Pons (tissue), 1 donor: Measurements from ENCODE around the gene DEFB108B.
"Not testable (repeated sequence)": the region's sequence is repeated elsewhere in the genome, so short reads cannot be mapped to it uniquely, and the experiment has no call there.

ENCODE experiments used
- DNase-seq: peaks from one replicate; pipeline ENCODE4 v3.0.0-alpha.2; 2016; ENCODE audit warnings: low spot score

DEFB108B gene

DNA sequence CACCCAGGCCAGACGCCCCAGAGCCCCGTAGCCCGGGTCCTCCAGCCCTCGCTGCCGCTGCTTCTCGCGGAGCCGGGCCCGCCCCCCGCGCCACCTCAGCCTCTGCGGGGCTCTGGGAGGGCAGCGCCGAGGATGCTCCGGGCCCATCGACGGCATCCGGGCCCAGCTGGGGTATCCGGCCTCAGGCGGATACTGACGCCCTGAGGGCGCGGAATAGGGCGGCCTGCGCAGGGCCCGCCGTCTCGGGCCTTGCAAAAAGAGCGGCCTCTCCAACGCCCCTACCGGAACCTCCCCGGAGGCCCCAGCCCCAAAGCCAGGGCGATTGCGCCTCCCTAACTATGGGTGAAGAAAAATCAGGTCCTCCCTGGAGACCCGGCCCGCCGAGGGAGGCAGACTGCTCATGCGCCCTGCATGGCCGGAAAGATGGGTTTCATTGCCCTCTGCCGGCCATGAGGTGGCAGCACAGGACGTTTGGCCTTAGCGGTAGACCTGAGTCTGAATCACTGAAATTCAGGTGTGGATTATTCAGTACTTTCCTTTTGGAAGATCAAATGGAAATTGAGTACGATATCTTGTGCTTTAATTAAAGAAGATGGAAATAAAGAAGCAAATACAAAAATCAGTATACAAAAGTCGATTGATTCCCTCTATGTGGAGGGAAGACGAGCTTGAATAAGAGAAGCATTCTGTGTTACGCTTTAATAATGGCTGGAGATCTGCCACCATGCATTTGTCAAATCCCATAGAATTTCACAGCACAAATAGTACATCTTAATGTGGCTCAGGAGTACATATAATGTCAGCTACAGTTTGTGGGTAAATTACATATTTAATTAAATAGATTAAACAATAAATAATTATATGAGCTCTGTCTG lies 19.3 kb upstream of the DEFB108B start:
- DNase-seq = peak; percentile 83

DNA sequence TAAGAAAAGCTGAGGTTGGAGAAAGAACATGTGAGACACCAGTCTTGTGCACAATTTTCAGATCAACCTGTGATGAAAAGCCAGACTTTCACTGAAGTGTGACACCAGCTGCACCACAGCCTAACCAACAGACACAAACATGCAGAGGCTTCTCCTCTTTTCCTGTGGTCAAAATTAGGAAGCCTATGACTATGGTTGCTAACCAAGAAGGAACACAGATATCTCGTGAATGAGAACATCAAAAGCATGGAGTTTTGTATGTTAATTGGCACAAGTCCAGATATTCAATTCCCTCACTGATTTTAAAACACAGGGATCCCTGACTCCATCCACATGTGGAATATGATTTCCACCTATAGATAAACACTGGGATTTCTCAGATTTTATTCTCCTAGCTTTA lies 11.5 kb upstream of the DEFB108B start:
- not testable (repeated sequence) for DNase-seq

DNA sequence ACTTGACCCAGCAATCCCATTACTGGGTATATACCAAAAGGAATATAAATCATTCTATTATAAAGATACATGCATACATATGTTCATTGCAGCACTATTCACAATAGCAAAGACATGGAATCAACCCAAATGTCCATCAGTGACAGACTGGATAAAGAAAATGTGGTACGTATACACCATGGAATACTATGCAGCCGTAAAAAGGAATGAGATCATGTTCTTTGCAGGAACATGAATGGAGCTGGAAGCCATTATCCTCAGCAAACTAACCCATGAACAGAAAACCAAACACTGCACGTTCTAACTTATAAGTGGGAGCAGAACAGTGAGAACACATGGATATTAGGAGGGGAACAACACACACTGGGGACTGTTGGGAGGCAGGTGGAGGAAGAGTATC lies 3.8 kb upstream of the DEFB108B start:
- DNase-seq = not testable (repeated sequence)

DNA sequence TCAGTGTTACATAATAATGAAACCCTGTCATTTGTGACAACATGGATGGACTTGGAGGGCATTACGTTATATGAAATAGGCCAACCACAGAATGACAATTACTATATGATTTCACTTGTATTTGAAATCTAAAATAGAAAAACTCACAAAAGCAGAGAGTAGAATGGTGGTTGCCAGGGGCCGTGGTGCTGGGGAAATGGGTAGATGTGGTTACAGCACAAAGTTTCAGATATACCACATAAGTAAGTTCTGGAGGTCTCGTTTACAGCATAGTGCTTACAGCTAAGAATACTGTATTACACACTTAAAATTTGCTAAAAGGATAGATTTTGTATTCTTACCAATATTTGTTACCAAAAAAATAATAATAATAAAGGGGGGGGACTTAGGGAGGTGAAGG lies 3.3 kb upstream of the DEFB108B start:
- not testable (repeated sequence) for DNase-seq

DNA sequence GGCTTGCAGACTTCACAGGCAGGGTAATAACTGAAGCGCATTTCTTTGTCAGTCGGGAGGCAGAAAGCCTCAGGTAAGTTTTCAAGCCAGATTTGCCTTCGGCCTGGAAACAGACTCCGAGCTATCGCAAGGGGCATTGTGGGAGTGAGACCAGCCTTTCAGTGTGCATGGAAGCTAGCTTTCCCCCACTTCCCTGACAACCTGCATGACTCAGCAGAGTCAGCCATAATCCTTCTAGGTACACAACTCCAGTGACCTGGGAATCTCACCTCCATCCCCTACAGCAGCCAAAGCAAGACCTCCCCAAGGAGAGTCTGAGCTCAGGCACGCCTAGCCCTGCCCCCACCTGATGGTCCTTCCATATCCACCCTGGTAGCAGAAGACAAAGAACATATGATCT lies 9.7 kb downstream of the DEFB108B start:
- DNase-seq = not testable (repeated sequence)

DNA sequence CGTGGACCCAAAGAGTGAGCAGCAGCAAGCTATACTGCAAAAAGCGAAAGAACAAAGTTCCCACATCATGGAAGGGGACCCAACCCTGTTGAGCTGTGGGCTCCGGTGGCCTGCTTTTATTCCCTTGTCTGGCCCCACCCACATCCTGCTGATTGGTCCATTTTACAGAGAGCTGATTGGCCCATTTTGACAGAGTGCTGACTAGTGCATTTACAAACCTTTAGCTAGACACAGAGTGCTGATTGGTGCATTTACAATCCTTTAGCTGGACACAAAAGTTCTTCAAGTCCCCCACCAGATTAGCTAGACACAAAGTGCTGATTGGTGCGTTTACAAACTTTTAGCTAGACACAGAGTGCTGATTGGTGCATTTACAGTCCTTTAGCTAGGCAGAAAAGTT lies 10.4 kb downstream of the DEFB108B start:
- DNase-seq = not testable (repeated sequence)

DNA sequence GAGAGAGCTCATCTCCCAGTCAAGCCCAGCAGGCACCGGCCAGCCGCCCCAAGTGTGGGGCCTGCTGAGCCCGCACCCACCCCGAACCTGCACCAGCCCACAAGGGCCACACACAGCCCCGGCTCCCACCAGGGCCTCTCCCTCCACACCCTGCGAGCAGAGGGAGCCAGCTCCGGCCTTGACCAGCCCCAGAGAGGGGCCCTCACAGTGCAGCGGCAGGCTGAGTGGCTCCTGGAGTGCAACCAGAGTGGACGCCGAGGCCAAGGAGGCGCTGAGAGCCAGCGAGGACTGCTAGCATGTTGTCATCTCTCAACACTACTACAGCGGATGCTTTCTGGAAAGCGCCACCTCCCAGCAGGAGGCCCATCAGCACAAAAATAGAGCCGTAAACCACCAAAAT lies 10.9 kb downstream of the DEFB108B start:
- DNase-seq = no peak

DNA sequence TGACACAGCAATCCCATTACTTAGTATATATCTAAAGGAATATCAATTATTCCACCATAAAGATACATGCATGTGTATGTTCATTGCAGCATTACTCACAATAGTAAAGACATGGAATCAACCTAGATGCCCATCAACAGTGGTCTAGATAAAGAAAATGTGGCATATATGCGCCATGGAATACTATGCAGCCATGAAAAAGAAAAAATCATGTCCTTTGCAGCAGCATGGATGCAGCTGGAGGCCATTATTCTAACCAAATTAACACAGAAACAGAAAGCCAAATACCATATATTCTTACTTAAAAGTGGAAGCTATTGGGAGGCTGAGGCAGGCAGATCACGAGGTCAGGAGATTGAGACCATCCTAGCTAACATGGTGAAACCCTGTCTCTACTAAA lies 20.9 kb downstream of the DEFB108B start:
- DNase-seq = not testable (repeated sequence)

DNA sequence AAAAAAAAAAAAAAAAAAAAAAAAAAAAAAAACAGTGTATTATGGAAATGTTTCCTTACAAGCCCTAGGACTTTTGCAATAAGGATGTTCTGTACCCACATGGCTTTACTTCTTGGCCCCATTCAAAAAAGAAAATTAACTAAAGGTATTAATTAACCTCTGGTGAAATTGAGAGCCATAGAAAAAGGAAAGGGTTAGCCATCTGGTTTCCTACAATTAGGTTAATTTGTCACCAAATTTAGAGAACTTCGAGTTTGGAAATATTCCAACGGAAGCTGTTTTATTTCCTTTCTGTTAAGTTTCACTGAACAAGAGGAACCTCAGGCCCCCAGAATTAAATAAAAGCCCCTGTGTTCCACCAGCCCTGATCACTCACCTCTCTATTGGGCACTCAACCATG lies 22.9 kb downstream of the DEFB108B start:
- not testable (repeated sequence) for DNase-seq

DNA sequence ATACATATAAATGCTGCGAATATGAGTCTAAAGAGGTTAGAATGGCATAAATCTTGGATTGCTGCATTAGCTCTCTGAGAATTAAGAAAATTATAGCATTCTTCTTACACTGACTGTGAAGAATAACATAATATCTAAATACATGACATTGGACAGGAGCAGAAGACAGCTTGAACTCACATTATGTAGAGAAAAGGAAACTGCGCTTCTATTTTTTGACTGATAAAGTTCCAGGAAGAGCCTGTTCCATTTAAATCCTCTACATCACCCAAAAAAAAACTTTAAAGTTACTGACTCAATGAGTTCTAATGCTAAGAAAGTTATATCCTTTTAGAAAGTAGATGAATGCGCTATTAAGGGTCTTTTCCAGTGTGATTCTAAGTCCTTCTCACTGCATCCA lies 27.8 kb downstream of the DEFB108B start:
- not testable (repeated sequence) for DNase-seq

DNA sequence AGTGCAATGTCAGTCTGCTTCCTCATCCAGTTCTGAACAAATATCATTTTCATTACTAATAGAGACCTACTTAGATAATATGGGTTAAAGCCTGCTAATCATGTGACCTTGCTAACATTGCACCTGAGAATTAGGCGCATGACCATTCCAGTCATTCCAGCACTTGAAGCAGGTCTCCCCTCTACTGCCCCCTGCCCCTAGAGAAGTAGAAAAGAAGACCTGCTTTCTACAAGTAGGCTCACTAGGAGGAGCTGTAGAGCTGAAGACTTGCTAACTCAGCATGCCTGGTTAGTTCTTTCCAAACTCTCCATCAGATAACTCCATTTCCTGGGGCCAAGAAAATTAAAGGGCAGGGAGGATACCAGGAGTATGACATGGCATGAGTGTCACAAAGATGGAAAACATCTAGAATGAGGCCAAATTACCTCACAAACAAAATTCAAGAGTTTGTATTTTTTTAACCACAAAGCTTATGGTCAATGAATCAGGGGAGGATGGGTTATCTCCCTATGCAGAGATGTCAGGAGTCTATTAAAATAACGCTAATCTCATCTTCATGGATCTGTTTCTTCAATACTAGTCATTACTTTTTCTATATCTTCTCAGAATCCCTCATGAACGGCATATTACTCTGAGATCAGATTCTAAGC lies 31.1 kb downstream of the DEFB108B start:
- peak; percentile 43 for DNase-seq

DNA sequence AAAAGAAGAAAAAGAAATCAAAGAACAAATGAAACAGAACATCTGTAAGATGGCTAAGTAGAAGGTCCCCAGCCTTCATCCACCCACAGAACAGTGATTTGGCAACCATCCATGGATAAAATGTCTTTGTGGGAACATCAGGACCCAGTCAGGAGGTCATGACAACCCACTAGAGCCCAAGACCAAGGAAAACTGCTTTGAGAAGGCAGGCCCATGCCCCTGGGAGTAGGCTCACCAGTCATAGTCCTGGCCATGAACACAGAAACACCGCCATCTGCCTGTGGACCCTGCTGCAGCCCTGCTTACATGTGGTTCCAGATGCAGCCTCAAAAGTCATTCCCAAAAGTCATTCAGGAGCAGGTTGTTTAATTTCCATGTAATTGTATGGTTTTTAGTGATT lies 34.2 kb downstream of the DEFB108B start:
- not testable (repeated sequence) for DNase-seq

DNA sequence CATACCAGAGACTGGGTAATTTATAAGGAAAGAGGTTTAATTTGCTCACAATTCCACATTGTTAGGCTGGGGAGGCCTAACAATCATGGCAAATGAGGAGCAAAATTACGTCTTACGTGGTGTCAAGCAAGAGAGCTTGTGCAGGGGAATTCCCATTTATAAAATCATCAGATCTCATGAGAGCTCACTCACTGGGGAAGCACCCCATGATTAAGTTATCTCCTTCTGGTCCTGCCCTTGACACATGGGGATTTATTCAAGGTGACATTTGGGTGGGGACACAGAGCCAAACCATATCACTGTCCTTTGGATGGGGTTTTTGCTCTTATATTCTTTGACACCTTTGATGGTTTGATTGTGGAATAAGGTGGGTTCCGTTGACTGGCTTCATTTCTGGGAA lies 36.9 kb downstream of the DEFB108B start:
- DNase-seq = not testable (repeated sequence)

DNA sequence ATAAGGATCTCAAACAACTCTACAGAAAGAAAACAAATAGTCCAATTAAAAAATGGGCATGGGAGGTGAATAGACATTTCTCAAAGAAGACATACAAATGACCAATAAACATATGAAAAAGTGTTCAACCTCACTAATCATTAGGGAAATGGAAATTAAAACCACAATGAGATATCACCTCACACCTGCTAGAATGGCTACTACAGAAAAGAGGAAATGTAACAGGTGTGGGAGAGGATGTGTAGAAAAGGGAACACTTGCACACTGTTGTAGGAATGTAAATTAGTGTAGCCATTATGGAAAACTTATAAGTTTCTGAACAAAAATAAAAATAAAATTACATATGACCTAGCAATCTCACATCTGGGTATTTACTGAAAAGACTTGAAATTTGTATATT lies 37.7 kb downstream of the DEFB108B start:
- DNase-seq = not testable (repeated sequence)

DNA sequence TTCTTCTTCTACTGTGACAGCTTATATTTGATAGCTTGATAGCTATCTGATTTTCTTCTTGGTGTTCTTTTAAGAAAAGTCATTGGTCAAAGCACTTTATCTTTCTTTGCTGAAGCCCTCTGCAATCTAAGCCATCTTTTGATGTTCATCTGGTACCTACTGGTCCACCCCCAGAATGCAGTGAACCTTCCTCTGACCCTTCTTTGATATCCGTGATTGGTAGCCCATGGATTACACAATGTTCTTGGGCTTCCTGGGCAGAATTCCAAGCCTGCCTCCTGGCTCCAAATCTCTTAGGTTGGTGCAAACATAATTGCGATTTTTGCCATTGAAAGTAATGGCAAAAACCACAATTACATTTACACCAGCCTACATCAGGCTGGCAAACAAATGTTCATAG lies 43.3 kb downstream of the DEFB108B start:
- DNase-seq = not testable (repeated sequence)

DNA sequence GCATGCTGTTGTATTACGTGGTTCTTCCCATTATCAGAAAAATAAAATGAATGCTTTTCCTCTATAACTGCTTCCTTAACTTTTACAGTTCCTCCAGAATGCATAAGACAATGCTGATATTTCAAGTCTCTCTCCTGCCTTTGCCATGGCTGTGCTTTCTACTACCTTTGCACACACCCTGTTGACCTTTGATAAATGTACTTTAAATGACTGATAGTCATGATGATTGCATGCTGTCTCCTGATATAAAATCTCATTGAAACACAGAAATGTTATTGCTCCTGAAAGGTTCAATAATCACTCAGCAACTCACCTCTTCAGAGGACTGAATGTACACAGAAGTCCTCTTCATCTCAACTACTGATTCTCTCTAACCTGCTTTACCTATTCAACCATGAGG lies 45.1 kb downstream of the DEFB108B start, which contains the start of gene DEFB131B:
TSS of gene DEFB131B (plus strand) at position 395 of the 400 bp plus-strand sequence. CDS start at position 395, 0 bp downstream.
- not testable (repeated sequence) for DNase-seq

DNA sequence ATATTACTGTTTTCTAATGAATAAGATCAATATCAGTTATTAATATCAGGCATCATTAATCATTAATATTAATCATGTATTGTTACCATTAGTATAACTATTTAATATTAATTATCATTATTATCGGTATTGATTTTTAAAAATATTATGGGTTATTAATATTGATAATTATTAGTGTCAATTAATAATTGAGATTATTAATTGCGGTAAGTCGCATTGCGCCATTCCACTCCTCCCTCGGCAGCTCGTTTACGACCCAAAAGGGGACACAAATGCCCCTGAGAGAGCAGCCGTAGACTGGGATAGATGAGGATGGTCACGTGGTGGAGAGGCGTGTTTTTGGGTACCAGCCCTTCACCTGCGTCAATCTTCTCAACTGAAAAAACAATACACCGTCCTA lies 52.8 kb downstream of the DEFB108B start:
- not testable (repeated sequence) for DNase-seq
